Measurements from ENCODE around the gene MUC5B.

MUC5B gene

GRCh38 chr11:1180171-1180570, 42.7 kb upstream of the MUC5B start:
- H3K4me1 ChIP-seq (ENCODE audit: insufficient read depth, low read length, severe bottlenecking): no peaks in the 10 kb centered on the region
- no peak overlapping the region for H3K4me2 ChIP-seq (ENCODE audit: low read length)
- no peak overlapping the region for H2AFZ ChIP-seq (ENCODE audit: low read length)
- no peak overlapping the region for H3K9ac ChIP-seq (ENCODE audit: low read length)
- no peak overlapping the region for H3K4me3 ChIP-seq (ENCODE audit: low read depth, low read length, poor library complexity, severe bottlenecking)
- no peaks in the 10 kb centered on the region for H3F3A ChIP-seq (ENCODE audit: insufficient read depth, low read length)
- H3K27me3 ChIP-seq (ENCODE audit: insufficient read depth, low read length): no peaks in the 10 kb centered on the region
- H3K9me3 ChIP-seq (ENCODE audit: low read length): no peaks in the 10 kb centered on the region
- no peak overlapping the region for H3K27ac ChIP-seq (ENCODE audit: low read depth, low read length, poor library complexity, severe bottlenecking)
- no peaks in the 10 kb centered on the region for H3K9me2 ChIP-seq (ENCODE audit: low read depth, low read length)
- TF ChIP-seq EZH2 (IDR thresholded peaks at IDR 0.05; ENCODE audit: borderline replicate concordance, low read length) (no peak), CTCF (IDR thresholded peaks at IDR 0.05; ENCODE audit: low read length) (no peak)
- H4K20me1 ChIP-seq (ENCODE audit: insufficient read depth, low read length): no peaks in the 10 kb centered on the region
- H3K79me2 ChIP-seq (ENCODE audit: insufficient read depth, low read length): no peaks in the 10 kb centered on the region
- no peaks in the 10 kb centered on the region for H3K36me3 ChIP-seq (ENCODE audit: insufficient read depth, low read length)

GRCh38 chr11:1180947-1181391, 41.9 kb upstream of the MUC5B start:
- no peaks in the 10 kb centered on the region for H3F3A ChIP-seq (ENCODE audit: insufficient read depth, low read length)
- H3K79me2 ChIP-seq (ENCODE audit: insufficient read depth, low read length): no peaks in the 10 kb centered on the region
- H3K36me3 ChIP-seq (ENCODE audit: insufficient read depth, low read length): no peaks in the 10 kb centered on the region
- H3K9me2 ChIP-seq (ENCODE audit: low read depth, low read length): no peaks in the 10 kb centered on the region
- no peaks in the 10 kb centered on the region for H3K9me3 ChIP-seq (ENCODE audit: low read length)
- no peak overlapping the region for H3K9ac ChIP-seq (ENCODE audit: low read length)
- H3K27ac ChIP-seq (ENCODE audit: low read depth, low read length, poor library complexity, severe bottlenecking): no peak overlapping the region
- H3K4me2 ChIP-seq (ENCODE audit: low read length): no peak overlapping the region
- H3K4me1 ChIP-seq (ENCODE audit: insufficient read depth, low read length, severe bottlenecking): no peaks in the 10 kb centered on the region
- H3K27me3 ChIP-seq (ENCODE audit: insufficient read depth, low read length): no peaks in the 10 kb centered on the region
- TF ChIP-seq CTCF (IDR thresholded peaks at IDR 0.05; ENCODE audit: low read length) (no peak), EZH2 (IDR thresholded peaks at IDR 0.05; ENCODE audit: borderline replicate concordance, low read length) (no peak)
- H3K4me3 ChIP-seq (ENCODE audit: low read depth, low read length, poor library complexity, severe bottlenecking): no peak overlapping the region
- H2AFZ ChIP-seq (ENCODE audit: low read length): no peak overlapping the region
- no peaks in the 10 kb centered on the region for H4K20me1 ChIP-seq (ENCODE audit: insufficient read depth, low read length)

- Histone ChIP-seq H3K9me2 (ENCODE audit: low read depth, low read length) (no peaks in the 10 kb centered on the region), H3K4me1 (ENCODE audit: insufficient read depth, low read length, severe bottlenecking) (no peaks in the 10 kb centered on the region), H4K20me1 (ENCODE audit: insufficient read depth, low read length) (no peaks in the 10 kb centered on the region), H3K27me3 (ENCODE audit: insufficient read depth, low read length) (no peaks in the 10 kb centered on the region), H3K9me3 (ENCODE audit: low read length) (no peaks in the 10 kb centered on the region), H3K4me3 (ENCODE audit: low read depth, low read length, poor library complexity, severe bottlenecking) (no peak overlapping the region), H3K9ac (ENCODE audit: low read length) (no peak overlapping the region), H2AFZ (ENCODE audit: low read length) (no peak overlapping the region), H3K4me2 (ENCODE audit: low read length) (no peak overlapping the region), H3F3A (ENCODE audit: insufficient read depth, low read length) (no peaks in the 10 kb centered on the region), H3K36me3 (ENCODE audit: insufficient read depth, low read length) (no peaks in the 10 kb centered on the region), H3K79me2 (ENCODE audit: insufficient read depth, low read length) (no peaks in the 10 kb centered on the region), H3K27ac (ENCODE audit: low read depth, low read length, poor library complexity, severe bottlenecking) (no peak overlapping the region)
- TF ChIP-seq EZH2 (IDR thresholded peaks at IDR 0.05; ENCODE audit: borderline replicate concordance, low read length): no peak
- TF ChIP-seq CTCF (IDR thresholded peaks at IDR 0.05; ENCODE audit: low read length): no peak
Measured at GRCh38 chr11:1181420-1181819, 41.4 kb upstream of the MUC5B start.

Measured in OCI-LY1 (cell line).